ENCODE measurements around the gene RAB8B. TPM values are rescaled to one million over a fixed set of nuclear protein-coding genes. Genes with fewer than 3 reads are reported as not detected.
"Not testable (repeated sequence)": the region's sequence is repeated elsewhere in the genome, so short reads cannot be mapped to it uniquely, and the experiment has no call there.

The RAB8B gene
- total RNA-seq, 2 donors from 2014 or later = 21.9 to 28.8 TPM

DNA sequence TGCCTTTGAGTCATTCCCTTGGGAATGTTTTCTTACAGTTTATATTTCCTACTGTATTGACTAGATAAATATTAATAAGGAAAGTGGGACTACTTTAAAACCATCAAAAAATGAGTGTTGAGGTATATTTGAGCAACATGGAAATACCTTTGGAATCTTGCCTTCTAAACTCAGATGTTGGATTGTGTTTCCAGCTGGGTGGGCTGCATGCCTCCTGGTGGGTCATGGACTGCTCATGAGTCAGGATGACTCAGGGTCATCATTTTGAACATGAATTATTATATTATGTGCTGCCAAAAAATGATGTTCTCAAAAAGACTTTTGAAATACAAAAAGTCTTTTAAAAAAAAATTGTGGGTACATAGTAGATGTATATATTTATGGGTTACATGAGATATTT lies 46.9 kb downstream of the RAB8B start:
- Histone ChIP-seq H3K36me3 (ENCODE audit: control insufficient read depth, insufficient read depth, low read length) (no peaks in the 10 kb centered on the region), H3K4me3 (ENCODE audit: low read length) (no peak overlapping the region), H3K4me1 (ENCODE audit: control insufficient read depth, insufficient read depth, low read length) (no peaks in the 10 kb centered on the region), H3K27ac (ENCODE audit: low read depth, low read length) (no peak overlapping the region), H3K9ac (ENCODE audit: extremely low read depth, low read length, poor library complexity, severe bottlenecking) (no peak overlapping the region), H3K27me3 (ENCODE audit: control insufficient read depth, insufficient read depth, low read length, poor library complexity, severe bottlenecking) (no peaks in the 10 kb centered on the region), H3K9me3 (ENCODE audit: control insufficient read depth, low read length) (no peaks in the 10 kb centered on the region)
- Mint-ChIP-seq H3K9me3 (peaks cover 2% of the 10 kb centered on the region), H3K4me3 (no peak overlapping the region), H3K4me1 (peaks cover 6% of the 10 kb centered on the region), H3K27me3 (ENCODE audit: insufficient read depth) (no peaks in the 10 kb centered on the region), H3K36me3 (ENCODE audit: low read depth) (no peaks in the 10 kb centered on the region), H3K27ac (no peak overlapping the region)
- no peak for DNase-seq
- no peak for TF ChIP-seq CTCF (conservative IDR thresholded peaks at IDR 0.05)

- H3K27me3 Mint-ChIP-seq (ENCODE audit: insufficient read depth); H3K4me1 ChIP-seq (ENCODE audit: control insufficient read depth, insufficient read depth, low read length); H3K9ac ChIP-seq (ENCODE audit: extremely low read depth, low read length, poor library complexity, severe bottlenecking); H3K4me1 Mint-ChIP-seq; H3K27ac Mint-ChIP-seq; H3K27ac ChIP-seq (ENCODE audit: low read depth, low read length); H3K9me3 ChIP-seq (ENCODE audit: control insufficient read depth, low read length); H3K27me3 ChIP-seq (ENCODE audit: control insufficient read depth, insufficient read depth, low read length, poor library complexity, severe bottlenecking); H3K4me3 Mint-ChIP-seq; H3K36me3 Mint-ChIP-seq (ENCODE audit: low read depth); H3K9me3 Mint-ChIP-seq; H3K4me3 ChIP-seq (ENCODE audit: low read length); DNase-seq; H3K36me3 ChIP-seq (ENCODE audit: control insufficient read depth, insufficient read depth, low read length): not testable (repeated sequence)
- WGBS, 2 experiments (ENCODE audit: insufficient coverage in 1 of 2, insufficient read length in 1 of 2) = 100% methylated on average over 1 of the region's 1 CpG; no CpG with 5 or more reads in 1 of the 2 experiments
These were observed 47.7 kb downstream of the RAB8B start for GRCh38 chr15:63237086-63237485.

DNA sequence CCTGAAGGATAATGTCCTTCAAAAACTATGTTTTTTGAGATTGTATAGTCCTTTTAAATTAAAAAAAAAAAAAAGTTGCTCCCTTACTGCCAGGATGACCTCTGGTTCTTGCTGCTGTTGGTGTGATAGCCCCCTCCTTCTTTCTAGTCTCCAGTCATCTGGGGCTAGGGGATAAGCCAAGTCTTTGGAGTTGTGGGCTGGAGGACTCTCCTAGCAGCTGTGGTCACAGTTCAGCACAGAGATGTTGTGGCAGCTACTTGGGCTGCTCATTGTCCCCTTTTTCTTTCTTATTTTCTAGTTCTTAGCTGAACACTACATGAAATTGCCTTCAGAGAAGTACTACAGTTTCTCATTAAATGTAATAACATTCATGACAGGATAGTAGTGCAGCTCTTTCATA lies 48.8 kb downstream of the RAB8B start:
- Histone ChIP-seq H3K4me1 (ENCODE audit: control insufficient read depth, insufficient read depth, low read length) (no peaks in the 10 kb centered on the region), H3K27ac (ENCODE audit: low read depth, low read length) (no peak overlapping the region), H3K27me3 (ENCODE audit: control insufficient read depth, insufficient read depth, low read length, poor library complexity, severe bottlenecking) (no peaks in the 10 kb centered on the region), H3K4me3 (ENCODE audit: low read length) (no peak overlapping the region), H3K9me3 (ENCODE audit: control insufficient read depth, low read length) (peaks cover 8% of the 10 kb centered on the region), H3K9ac (ENCODE audit: extremely low read depth, low read length, poor library complexity, severe bottlenecking) (no peak overlapping the region), H3K36me3 (ENCODE audit: control insufficient read depth, insufficient read depth, low read length) (no peaks in the 10 kb centered on the region)
- no peak overlapping the region for H3K4me3 Mint-ChIP-seq
- H3K9me3 Mint-ChIP-seq = peaks cover 16% of the 10 kb centered on the region
- no peaks in the 10 kb centered on the region for H3K27me3 Mint-ChIP-seq (ENCODE audit: insufficient read depth)
- peaks cover 7% of the 10 kb centered on the region for H3K36me3 Mint-ChIP-seq (ENCODE audit: low read depth)
- no peak for DNase-seq
- H3K27ac Mint-ChIP-seq = no peak overlapping the region
- no peak for TF ChIP-seq CTCF (conservative IDR thresholded peaks at IDR 0.05)
- no peaks in the 10 kb centered on the region for H3K4me1 Mint-ChIP-seq

DNA sequence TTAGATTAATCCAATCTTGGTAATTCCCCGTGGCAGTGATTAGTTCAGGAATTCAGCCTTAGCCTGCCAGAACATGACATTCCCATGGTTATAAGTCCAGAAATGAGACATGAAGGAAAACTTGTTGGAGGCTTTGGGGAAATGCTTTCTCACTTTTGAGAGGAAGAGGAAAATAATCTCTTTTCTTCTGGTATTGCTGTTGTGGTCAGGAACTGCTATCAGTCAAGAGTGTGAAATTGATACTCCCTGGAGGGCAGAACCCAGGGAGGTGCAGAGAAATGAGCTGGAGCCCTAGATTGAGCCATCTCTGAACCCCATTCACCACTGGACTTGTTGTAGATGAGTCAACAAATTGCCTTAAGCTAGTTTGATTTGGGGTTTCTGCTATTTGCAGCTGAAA lies 49.4 kb downstream of the RAB8B start:
- Mint-ChIP-seq H3K27me3 (ENCODE audit: insufficient read depth) (no peaks in the 10 kb centered on the region), H3K4me1 (no peaks in the 10 kb centered on the region), H3K27ac (no peak overlapping the region), H3K9me3 (peaks cover 22% of the 10 kb centered on the region), H3K4me3 (no peak overlapping the region), H3K36me3 (ENCODE audit: low read depth) (peaks cover 12% of the 10 kb centered on the region)
- H3K9me3 ChIP-seq (ENCODE audit: control insufficient read depth, low read length) = peaks cover 14% of the 10 kb centered on the region
- no peak for TF ChIP-seq CTCF (conservative IDR thresholded peaks at IDR 0.05)
- H3K36me3 ChIP-seq (ENCODE audit: control insufficient read depth, insufficient read depth, low read length) = no peaks in the 10 kb centered on the region
- H3K4me3 ChIP-seq (ENCODE audit: low read length) = no peak overlapping the region
- DNase-seq = no peak
- WGBS, 2 experiments (ENCODE audit: insufficient coverage in 1 of 2, insufficient read length in 1 of 2) = 86 to 97% methylated on average over 1 of the region's 1 CpG
- H3K27me3 ChIP-seq (ENCODE audit: control insufficient read depth, insufficient read depth, low read length, poor library complexity, severe bottlenecking) = no peaks in the 10 kb centered on the region
- no peaks in the 10 kb centered on the region for H3K4me1 ChIP-seq (ENCODE audit: control insufficient read depth, insufficient read depth, low read length)
- H3K27ac ChIP-seq (ENCODE audit: low read depth, low read length) = no peak overlapping the region
- no peak overlapping the region for H3K9ac ChIP-seq (ENCODE audit: extremely low read depth, low read length, poor library complexity, severe bottlenecking)
